ENCODE data around the gene FAM81A. TPM values are rescaled to one million over a fixed set of nuclear protein-coding genes. Genes with fewer than 3 reads are reported as not detected.

The FAM81A gene
- polyA plus RNA-seq, 1 donor from 2014 or later: 5.0 TPM

DNA sequence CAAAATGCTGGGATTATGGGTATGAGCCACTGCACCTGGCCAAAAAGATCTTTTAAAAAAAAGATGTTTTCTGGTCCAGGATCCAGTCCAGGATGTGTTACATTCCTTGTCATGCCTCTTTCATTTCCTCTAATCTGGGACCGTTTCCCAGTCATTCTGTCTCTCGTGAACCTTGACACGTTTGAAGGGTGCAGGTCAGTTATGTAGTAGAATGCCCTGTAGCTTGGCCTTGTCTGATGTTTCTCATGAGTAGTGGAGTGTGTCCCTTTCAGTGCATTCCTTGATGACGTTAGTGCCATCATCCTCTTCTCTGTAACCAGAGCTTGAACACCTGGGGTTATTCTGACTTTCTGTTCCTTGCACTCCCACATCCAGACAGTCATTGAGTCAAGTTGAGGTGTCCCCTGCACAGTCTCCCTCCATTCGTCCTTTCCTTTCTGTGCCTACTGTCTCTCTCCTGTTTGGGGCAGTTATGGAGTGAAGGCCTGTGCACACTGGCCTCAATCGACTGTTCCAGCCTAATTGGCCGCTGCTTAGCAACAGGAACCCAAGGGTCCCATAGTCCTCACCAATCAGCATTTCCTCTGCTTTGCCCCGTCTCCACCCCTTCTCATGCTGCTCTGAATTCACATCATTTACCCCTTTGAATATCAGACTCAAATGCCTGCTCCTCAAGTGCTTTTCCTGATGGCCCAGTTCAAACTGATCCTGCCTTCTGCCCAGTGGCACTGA lies 5.5 kb downstream of the FAM81A start:
- Histone ChIP-seq H3K27me3 (ENCODE audit: insufficient read depth, low read depth, low read length) (no peaks in the 10 kb centered on the region), H3K9me3 (ENCODE audit: low read length) (no peaks in the 10 kb centered on the region), H3K27ac (ENCODE audit: low read length) (no peak overlapping the region), H2AFZ (ENCODE audit: low read depth, low read length) (no peak overlapping the region), H3K4me2 (ENCODE audit: low read length) (no peak overlapping the region), H3F3A (ENCODE audit: insufficient read depth, low read length, poor library complexity, severe bottlenecking) (peaks cover 6% of the 10 kb centered on the region), H3K9me2 (ENCODE audit: insufficient read depth, low read length) (no peaks in the 10 kb centered on the region), H4K20me1 (ENCODE audit: insufficient read depth) (no peaks in the 10 kb centered on the region), H3K36me3 (ENCODE audit: insufficient read depth, low read length) (no peaks in the 10 kb centered on the region), H3K79me2 (replicated peaks; ENCODE audit: insufficient read depth, low read length) (no peaks in the 10 kb centered on the region), H3K9ac (ENCODE audit: low read length) (no peak overlapping the region), H3K4me3 (ENCODE audit: low read length) (no peak overlapping the region)
- TF ChIP-seq POLR2AphosphoS5 (IDR thresholded peaks at IDR 0.05): no peak
- TF ChIP-seq EP300 (conservative IDR thresholded peaks at IDR 0.05; ENCODE audit: poor library complexity, severe bottlenecking): no peak
- TF ChIP-seq, protein P1, sequence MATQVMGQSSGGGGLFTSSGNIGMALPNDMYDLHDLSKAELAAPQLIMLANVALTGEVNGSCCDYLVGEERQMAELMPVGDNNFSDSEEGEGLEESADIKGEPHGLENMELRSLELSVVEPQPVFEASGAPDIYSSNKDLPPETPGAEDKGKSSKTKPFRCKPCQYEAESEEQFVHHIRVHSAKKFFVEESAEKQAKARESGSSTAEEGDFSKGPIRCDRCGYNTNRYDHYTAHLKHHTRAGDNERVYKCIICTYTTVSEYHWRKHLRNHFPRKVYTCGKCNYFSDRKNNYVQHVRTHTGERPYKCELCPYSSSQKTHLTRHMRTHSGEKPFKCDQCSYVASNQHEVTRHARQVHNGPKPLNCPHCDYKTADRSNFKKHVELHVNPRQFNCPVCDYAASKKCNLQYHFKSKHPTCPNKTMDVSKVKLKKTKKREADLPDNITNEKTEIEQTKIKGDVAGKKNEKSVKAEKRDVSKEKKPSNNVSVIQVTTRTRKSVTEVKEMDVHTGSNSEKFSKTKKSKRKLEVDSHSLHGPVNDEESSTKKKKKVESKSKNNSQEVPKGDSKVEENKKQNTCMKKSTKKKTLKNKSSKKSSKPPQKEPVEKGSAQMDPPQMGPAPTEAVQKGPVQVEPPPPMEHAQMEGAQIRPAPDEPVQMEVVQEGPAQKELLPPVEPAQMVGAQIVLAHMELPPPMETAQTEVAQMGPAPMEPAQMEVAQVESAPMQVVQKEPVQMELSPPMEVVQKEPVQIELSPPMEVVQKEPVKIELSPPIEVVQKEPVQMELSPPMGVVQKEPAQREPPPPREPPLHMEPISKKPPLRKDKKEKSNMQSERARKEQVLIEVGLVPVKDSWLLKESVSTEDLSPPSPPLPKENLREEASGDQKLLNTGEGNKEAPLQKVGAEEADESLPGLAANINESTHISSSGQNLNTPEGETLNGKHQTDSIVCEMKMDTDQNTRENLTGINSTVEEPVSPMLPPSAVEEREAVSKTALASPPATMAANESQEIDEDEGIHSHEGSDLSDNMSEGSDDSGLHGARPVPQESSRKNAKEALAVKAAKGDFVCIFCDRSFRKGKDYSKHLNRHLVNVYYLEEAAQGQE (IDR thresholded peaks at IDR 0.05; ENCODE audit: borderline replicate concordance): no peak
- no peak for TF ChIP-seq RAD21 (conservative IDR thresholded peaks at IDR 0.05)
- TF ChIP-seq EZH2 (IDR thresholded peaks at IDR 0.05; ENCODE audit: borderline replicate concordance, insufficient read depth, low read length, poor library complexity, severe bottlenecking): no peak
- TF ChIP-seq MXI1 (conservative IDR thresholded peaks at IDR 0.05; ENCODE audit: poor library complexity, severe bottlenecking): no peak
- TF ChIP-seq SMC3 (conservative IDR thresholded peaks at IDR 0.05; ENCODE audit: poor library complexity): no peak
- no peak for TF ChIP-seq TAF1 (IDR thresholded peaks at IDR 0.05; ENCODE audit: low read depth)
- TF ChIP-seq, protein P2, sequence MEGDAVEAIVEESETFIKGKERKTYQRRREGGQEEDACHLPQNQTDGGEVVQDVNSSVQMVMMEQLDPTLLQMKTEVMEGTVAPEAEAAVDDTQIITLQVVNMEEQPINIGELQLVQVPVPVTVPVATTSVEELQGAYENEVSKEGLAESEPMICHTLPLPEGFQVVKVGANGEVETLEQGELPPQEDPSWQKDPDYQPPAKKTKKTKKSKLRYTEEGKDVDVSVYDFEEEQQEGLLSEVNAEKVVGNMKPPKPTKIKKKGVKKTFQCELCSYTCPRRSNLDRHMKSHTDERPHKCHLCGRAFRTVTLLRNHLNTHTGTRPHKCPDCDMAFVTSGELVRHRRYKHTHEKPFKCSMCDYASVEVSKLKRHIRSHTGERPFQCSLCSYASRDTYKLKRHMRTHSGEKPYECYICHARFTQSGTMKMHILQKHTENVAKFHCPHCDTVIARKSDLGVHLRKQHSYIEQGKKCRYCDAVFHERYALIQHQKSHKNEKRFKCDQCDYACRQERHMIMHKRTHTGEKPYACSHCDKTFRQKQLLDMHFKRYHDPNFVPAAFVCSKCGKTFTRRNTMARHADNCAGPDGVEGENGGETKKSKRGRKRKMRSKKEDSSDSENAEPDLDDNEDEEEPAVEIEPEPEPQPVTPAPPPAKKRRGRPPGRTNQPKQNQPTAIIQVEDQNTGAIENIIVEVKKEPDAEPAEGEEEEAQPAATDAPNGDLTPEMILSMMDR (IDR thresholded peaks at IDR 0.05; ENCODE audit: poor library complexity, severe bottlenecking): no peak

DNA sequence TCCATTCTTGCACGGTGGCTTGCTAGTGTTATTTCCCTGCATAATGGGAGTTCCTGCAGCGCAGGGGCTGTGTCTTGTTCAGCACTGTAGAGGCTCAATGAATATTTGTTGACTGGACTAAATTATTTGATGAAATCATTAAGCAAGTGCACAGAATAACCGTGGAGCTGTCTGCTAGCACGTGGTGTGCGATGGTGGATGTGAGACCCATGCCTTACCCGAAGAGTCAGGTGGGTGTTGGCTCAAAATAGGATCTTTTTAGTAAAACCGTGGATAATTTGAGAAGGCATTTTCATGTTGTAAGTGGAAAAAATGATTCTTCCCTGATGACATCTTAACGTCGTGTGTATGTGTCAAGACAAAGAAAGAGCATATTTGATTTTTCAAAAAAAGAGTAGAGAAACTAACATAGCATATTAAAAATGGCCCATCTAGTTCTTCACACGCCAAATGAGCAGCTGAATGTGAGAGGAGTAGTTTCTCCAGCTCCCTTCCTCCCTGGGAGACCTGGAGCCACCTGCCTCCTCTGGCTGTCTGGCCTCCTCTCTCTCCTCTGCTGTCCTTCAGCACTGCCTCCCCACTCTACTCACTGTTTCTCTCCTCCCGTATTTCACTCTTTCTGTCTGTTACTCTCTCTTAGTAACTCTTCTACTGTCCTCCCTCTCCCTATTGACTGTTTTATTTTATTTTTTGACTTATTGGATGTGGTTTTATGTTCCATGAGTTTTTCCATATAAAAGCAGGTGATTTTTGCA lies 6.3 kb downstream of the FAM81A start:
- Histone ChIP-seq H3K9me2 (ENCODE audit: insufficient read depth, low read length) (no peaks in the 10 kb centered on the region), H3K4me3 (ENCODE audit: low read length) (no peak overlapping the region), H2AFZ (ENCODE audit: low read depth, low read length) (no peak overlapping the region), H3F3A (ENCODE audit: insufficient read depth, low read length, poor library complexity, severe bottlenecking) (no peaks in the 10 kb centered on the region), H3K4me2 (ENCODE audit: low read length) (no peak overlapping the region), H3K79me2 (replicated peaks; ENCODE audit: insufficient read depth, low read length) (no peaks in the 10 kb centered on the region), H4K20me1 (ENCODE audit: insufficient read depth) (no peaks in the 10 kb centered on the region), H3K27ac (ENCODE audit: low read length) (no peak overlapping the region), H3K9ac (ENCODE audit: low read length) (no peak overlapping the region), H3K27me3 (ENCODE audit: insufficient read depth, low read depth, low read length) (no peaks in the 10 kb centered on the region), H3K36me3 (ENCODE audit: insufficient read depth, low read length) (no peaks in the 10 kb centered on the region), H3K9me3 (ENCODE audit: low read length) (no peaks in the 10 kb centered on the region)
- TF ChIP-seq SMC3 (conservative IDR thresholded peaks at IDR 0.05; ENCODE audit: poor library complexity) (no peak), EP300 (conservative IDR thresholded peaks at IDR 0.05; ENCODE audit: poor library complexity, severe bottlenecking) (no peak), TAF1 (IDR thresholded peaks at IDR 0.05; ENCODE audit: low read depth) (no peak), POLR2AphosphoS5 (IDR thresholded peaks at IDR 0.05) (no peak), EZH2 (IDR thresholded peaks at IDR 0.05; ENCODE audit: borderline replicate concordance, insufficient read depth, low read length, poor library complexity, severe bottlenecking) (no peak), RAD21 (conservative IDR thresholded peaks at IDR 0.05) (no peak), MXI1 (conservative IDR thresholded peaks at IDR 0.05; ENCODE audit: poor library complexity, severe bottlenecking) (no peak)
- TF ChIP-seq, protein P1 (IDR thresholded peaks at IDR 0.05; ENCODE audit: borderline replicate concordance): no peak
- TF ChIP-seq, protein P2 (IDR thresholded peaks at IDR 0.05; ENCODE audit: poor library complexity, severe bottlenecking): no peak
